ENCODE measurements around the gene SYNE3.

DNA sequence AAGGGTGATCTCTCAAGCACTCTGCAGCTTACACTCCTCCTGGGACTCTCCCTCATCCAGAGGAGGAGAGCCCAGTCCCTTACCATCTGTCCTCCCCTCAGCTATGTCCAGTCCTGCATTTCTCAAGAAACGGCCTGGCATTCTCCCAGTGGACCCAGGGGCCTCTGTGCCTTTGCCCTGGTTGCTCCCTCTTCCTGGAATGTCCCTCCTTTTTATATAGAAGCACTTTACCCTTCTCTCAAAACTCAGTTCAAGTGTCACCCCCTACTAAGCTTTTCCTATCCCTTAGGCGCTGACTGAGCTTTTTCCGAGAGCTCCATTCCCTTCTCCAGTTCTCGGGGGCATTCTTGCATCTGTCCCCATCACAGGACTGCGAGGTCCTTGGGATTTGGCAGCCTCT, 9.5 kb upstream of the SYNE3 start:
- TF ChIP-seq, protein P1, sequence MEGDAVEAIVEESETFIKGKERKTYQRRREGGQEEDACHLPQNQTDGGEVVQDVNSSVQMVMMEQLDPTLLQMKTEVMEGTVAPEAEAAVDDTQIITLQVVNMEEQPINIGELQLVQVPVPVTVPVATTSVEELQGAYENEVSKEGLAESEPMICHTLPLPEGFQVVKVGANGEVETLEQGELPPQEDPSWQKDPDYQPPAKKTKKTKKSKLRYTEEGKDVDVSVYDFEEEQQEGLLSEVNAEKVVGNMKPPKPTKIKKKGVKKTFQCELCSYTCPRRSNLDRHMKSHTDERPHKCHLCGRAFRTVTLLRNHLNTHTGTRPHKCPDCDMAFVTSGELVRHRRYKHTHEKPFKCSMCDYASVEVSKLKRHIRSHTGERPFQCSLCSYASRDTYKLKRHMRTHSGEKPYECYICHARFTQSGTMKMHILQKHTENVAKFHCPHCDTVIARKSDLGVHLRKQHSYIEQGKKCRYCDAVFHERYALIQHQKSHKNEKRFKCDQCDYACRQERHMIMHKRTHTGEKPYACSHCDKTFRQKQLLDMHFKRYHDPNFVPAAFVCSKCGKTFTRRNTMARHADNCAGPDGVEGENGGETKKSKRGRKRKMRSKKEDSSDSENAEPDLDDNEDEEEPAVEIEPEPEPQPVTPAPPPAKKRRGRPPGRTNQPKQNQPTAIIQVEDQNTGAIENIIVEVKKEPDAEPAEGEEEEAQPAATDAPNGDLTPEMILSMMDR (IDR thresholded peaks at IDR 0.05; ENCODE audit: low read length), result no peak
- TF ChIP-seq EZH2 (IDR thresholded peaks at IDR 0.05; ENCODE audit: borderline replicate concordance, low read length), result no peak

Data from OCI-LY1 (cell line).